ENCODE data around the gene SERPIND1.

GRCh38 chr22:20762233-20762796, 11.6 kb upstream of the SERPIND1 start:
- TF ChIP-seq JUND (IDR thresholded peaks at IDR 0.05; ENCODE audit: low read depth, low read length) (no peak), SMC3 (IDR thresholded peaks at IDR 0.05; ENCODE audit: borderline replicate concordance, low read length) (no peak), CTCF (IDR thresholded peaks at IDR 0.05 in 2 of 3, conservative IDR thresholded peaks at IDR 0.05 in 1 of 3; ENCODE audit: control insufficient read depth in 2 of 3, extremely low read depth in 1 of 3, insufficient read depth in 1 of 3, low read depth in 3 of 3, low read length in 3 of 3) (no peak), SP1 (IDR thresholded peaks at IDR 0.05; ENCODE audit: low read depth, low read length) (no peak), TAF1 (IDR thresholded peaks at IDR 0.05; ENCODE audit: borderline replicate concordance, low read depth, low read length) (no peak), NFYB (IDR thresholded peaks at IDR 0.05; ENCODE audit: insufficient read depth, low read depth, low read length) (no peak)

All from GM12878 (cell line).